ENCODE data around the gene GARNL3. TPM values are rescaled to one million over a fixed set of nuclear protein-coding genes. Genes with fewer than 3 reads are reported as not detected.

GARNL3 gene
- total RNA-seq, 1 experiment from 2014 or later = 11.8 TPM

- Mint-ChIP-seq H3K4me3 (ENCODE audit: unreplicated experiment) (no peak overlapping the region), H3K9me3 (ENCODE audit: unreplicated experiment) (no peaks in the 10 kb centered on the region), H3K36me3 (ENCODE audit: insufficient read depth, unreplicated experiment) (no peaks in the 10 kb centered on the region), H3K4me1 (ENCODE audit: low read depth, unreplicated experiment) (no peaks in the 10 kb centered on the region), H3K27me3 (ENCODE audit: insufficient read depth, unreplicated experiment) (no peaks in the 10 kb centered on the region), H3K27ac (ENCODE audit: unreplicated experiment) (no peak overlapping the region)
- DNase-seq = no peak
- no TSS peak for BruUV-seq (replicated peaks)
- POLR2A ChIA-PET = no interaction called here
- intact Hi-C loops (cut with micrococcal nuclease; ENCODE audit: unreplicated experiment) = no loop called here
- Histone ChIP-seq H3K27me3 (replicated peaks; ENCODE audit: control insufficient read depth, insufficient read depth, low read length) (no peaks in the 10 kb centered on the region), H3K36me3 (ENCODE audit: control insufficient read depth, insufficient read depth, low read length) (no peaks in the 10 kb centered on the region; the same call in 1 of the 2 replicates), H3K4me3 (ENCODE audit: low read depth, low read length) (no peak overlapping the region), H3K4me1 (peaks cover 9% of the 10 kb centered on the region), H3K9me3 (no peaks in the 10 kb centered on the region)
- TF ChIP-seq CTCF (IDR thresholded peaks at IDR 0.05; ENCODE audit: insufficient read depth in 1 of 2, low read depth in 1 of 2, low read length in 1 of 2, severe bottlenecking in 1 of 2, unreplicated experiment in 1 of 2) = no peak
- CTCF ChIA-PET = no interaction called here
Measured at GRCh38 chr9:127341152-127341551, 76.6 kb downstream of the GARNL3 start.

GRCh38 chr9:127344368-127345000 lies 79.9 kb downstream of the GARNL3 start:
- Mint-ChIP-seq H3K9me3 (ENCODE audit: unreplicated experiment) (no peaks in the 10 kb centered on the region), H3K27me3 (ENCODE audit: insufficient read depth, unreplicated experiment) (no peaks in the 10 kb centered on the region), H3K4me3 (ENCODE audit: unreplicated experiment) (no peak overlapping the region), H3K27ac (ENCODE audit: unreplicated experiment) (no peak overlapping the region), H3K4me1 (ENCODE audit: low read depth, unreplicated experiment) (no peaks in the 10 kb centered on the region), H3K36me3 (ENCODE audit: insufficient read depth, unreplicated experiment) (no peaks in the 10 kb centered on the region)
- Histone ChIP-seq H3K4me1 (no peaks in the 10 kb centered on the region), H3K9me3 (no peaks in the 10 kb centered on the region), H3K4me3 (ENCODE audit: low read depth, low read length) (no peak overlapping the region), H3K27me3 (replicated peaks; ENCODE audit: control insufficient read depth, insufficient read depth, low read length) (no peaks in the 10 kb centered on the region), H3K36me3 (ENCODE audit: control insufficient read depth, insufficient read depth, low read length) (no peaks in the 10 kb centered on the region)
- intact Hi-C loops (cut with micrococcal nuclease; ENCODE audit: unreplicated experiment) = no loop called here
- POLR2A ChIA-PET = no interaction called here
- DNase-seq = no peak
- no peak for TF ChIP-seq CTCF (IDR thresholded peaks at IDR 0.05; ENCODE audit: insufficient read depth in 1 of 2, low read depth in 1 of 2, low read length in 1 of 2, severe bottlenecking in 1 of 2, unreplicated experiment in 1 of 2)
- BruUV-seq (replicated peaks) = no TSS peak
- CTCF ChIA-PET = no interaction called here

GRCh38 chr9:127345566-127345965 lies 81.0 kb downstream of the GARNL3 start:
- Histone ChIP-seq H3K36me3 (ENCODE audit: control insufficient read depth, insufficient read depth, low read length) (no peaks in the 10 kb centered on the region), H3K9me3 (no peaks in the 10 kb centered on the region), H3K4me1 (no peaks in the 10 kb centered on the region), H3K4me3 (ENCODE audit: low read depth, low read length) (no peak overlapping the region), H3K27me3 (replicated peaks; ENCODE audit: control insufficient read depth, insufficient read depth, low read length) (no peaks in the 10 kb centered on the region)
- Mint-ChIP-seq H3K4me3 (ENCODE audit: unreplicated experiment) (no peak overlapping the region), H3K4me1 (ENCODE audit: low read depth, unreplicated experiment) (no peaks in the 10 kb centered on the region), H3K27ac (ENCODE audit: unreplicated experiment) (no peak overlapping the region), H3K9me3 (ENCODE audit: unreplicated experiment) (no peaks in the 10 kb centered on the region), H3K27me3 (ENCODE audit: insufficient read depth, unreplicated experiment) (no peaks in the 10 kb centered on the region), H3K36me3 (ENCODE audit: insufficient read depth, unreplicated experiment) (no peaks in the 10 kb centered on the region)
- DNase-seq = no peak
- intact Hi-C loops (cut with micrococcal nuclease; ENCODE audit: unreplicated experiment) = no loop called here
- CTCF ChIA-PET = interaction anchor here (1.3 kb wide), 1 partner anchor 121 kb away, joined by 3 read pairs; no protein-coding TSS in a partner anchor
- POLR2A ChIA-PET = no interaction called here
- no TSS peak for BruUV-seq (replicated peaks)
- no peak for TF ChIP-seq CTCF (IDR thresholded peaks at IDR 0.05; ENCODE audit: insufficient read depth in 1 of 2, low read depth in 1 of 2, low read length in 1 of 2, severe bottlenecking in 1 of 2, unreplicated experiment in 1 of 2)
